CD4-positive, alpha-beta T cell treated with Interleukin-17A for 4 hours (primary cell): ENCODE data around the gene PDLIM7.
A peak's percentile ranks its signal among the peaks of the same experiment; 100 is the strongest.

Experiments
- DNase-seq: peaks from one replicate; pipeline ENCODE4 v3.0.0-alpha.2; 2020; ENCODE audit warnings: mixed read lengths

PDLIM7 gene

GRCh38 chr5:177440990-177441780, 56.2 kb downstream of the PDLIM7 start:
- DNase-seq, result no peak

- peak; percentile 43 for DNase-seq
Measured at GRCh38 chr5:177440211-177440989, 57.0 kb downstream of the PDLIM7 start.

DNA sequence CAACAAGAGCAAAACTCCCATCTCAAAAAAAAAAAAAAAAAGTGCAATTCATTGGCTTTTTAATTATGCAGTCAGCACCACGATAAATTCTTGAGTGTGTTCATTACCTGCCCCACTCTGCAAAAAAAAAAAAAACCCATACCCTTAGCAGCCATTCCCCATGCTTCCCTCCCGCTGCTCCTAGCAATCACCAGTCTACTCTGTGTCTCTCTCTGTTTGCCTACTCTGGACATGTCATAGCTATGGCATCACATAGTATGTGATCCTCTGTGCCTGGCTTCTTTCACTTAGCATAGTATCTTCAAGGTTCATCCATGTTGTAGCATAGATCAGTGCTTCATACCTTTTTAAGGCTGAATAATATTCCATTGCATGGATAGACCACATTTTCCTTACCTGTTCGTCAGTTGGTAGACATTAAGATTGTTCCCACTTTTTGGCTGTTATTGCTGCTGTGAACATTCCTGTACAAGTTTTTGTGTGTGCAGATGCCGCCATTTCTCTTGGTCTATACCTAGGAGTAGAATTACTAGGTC, 57.8 kb downstream of the PDLIM7 start:
- DNase-seq, result no peak

DNA sequence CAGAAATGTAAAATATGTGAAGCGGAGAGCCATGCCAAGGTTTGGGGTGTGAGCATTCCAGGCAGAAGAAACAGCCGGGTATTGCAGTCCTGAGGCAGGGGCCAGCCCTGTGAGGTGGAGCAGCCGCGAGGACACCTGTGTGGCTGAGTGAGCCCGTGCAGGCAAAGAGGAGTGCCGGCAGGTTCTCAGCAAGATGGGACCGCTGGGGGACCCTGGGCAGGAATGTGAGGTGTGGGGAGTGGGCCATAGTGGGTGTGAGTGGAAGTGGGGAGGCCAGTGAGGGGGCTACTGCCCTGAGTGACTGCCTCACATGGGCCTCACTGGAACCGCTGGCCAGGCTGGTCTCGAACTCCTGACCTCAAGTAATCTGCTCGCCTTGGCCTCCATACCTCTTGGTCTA, 58.9 kb downstream of the PDLIM7 start:
- DNase-seq, result no peak

- no peak for DNase-seq
Measured at GRCh38 chr5:177437623-177438022, 59.8 kb downstream of the PDLIM7 start.

GRCh38 chr5:177435847-177436536, 61.4 kb downstream of the PDLIM7 start:
- DNase-seq, result no peak

- no peak for DNase-seq
Measured at GRCh38 chr5:177434942-177435738, 62.3 kb downstream of the PDLIM7 start.

GRCh38 chr5:177434437-177434836, 63.0 kb downstream of the PDLIM7 start:
- DNase-seq, result peak; percentile 72

DNA sequence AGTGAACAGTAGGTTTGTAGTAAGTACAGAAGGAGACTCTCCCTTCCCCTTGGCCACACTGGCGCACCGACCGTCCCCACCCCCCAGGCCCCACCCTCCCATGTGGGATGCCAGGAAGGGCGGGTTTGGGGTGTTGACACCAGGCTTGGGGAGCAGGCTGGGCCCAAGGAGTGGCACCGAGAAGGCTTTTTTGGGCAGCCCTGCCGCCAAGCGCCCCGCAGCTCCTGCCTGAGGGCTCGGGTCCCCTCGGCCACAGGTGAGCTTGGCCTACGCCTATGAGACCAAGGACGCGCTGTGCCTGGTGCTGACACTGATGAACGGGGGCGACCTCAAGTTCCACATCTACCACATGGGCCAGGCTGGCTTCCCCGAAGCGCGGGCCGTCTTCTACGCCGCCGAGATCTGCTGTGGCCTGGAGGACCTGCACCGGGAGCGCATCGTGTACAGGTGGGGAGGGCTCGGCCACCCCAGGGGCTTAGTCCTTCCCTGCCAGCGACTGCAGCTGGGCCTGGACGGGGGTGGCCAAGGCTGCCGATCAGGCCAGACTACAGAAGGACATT, 63.7 kb downstream of the PDLIM7 start:
- DNase-seq, result no peak
